NCI-H1092 treated with DMSO at 0.1 percent for 48 hours (cell line): Measurements from ENCODE around the gene KRT32.

Experiments
- DNase-seq: peaks from one replicate; lab custom pipeline; 2025; lab: John Stamatoyannopoulos, UW

KRT32 gene

DNA sequence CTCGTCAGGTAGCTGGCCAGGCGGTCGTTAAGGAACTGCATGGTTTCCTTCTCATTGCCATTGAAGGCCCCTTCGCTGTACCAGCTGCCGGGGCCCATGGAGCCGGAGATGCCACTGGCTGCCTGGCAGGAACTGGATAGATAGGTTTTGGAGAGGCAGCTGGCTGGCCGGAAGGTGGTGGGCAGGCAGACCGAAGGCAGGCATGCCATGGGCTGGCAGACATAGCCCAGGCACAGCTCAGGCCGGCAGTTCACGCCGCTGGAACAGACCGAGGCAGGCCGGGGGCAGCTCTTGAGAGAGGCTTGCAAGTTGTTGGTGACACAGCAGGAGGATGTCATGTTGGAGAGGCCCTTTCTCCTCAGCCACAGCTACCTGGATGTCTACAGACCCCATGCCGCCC, at the start of gene KRT32:
TSS of gene KRT32 (minus strand) at position 399 of the 400 bp plus-strand sequence. CDS start at position 338, 61 bp downstream.
- no peak for DNase-seq

DNA sequence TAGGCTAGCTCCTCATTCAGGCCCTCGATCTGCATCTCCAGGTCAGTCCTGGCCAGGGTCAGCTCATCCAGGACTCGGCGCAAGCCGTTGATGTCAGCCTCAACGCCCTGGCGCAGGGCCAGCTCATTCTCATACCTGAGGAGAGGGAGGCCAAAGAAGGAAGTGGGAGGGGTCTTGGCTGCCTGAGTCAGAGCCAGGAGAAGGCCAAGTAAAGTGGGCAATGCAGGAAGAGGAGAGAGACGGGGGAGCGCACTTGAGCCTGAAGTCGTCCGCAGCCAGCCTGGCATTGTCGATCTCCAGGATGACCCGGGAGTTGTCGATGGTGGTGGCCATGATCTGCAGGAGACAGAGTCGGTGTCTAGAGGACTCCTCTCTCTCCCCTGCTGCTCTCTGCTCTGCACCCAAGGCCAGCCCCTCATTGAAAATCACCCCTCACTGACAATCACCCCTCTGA, 49.7 kb upstream of the KRT32 start:
- no peak for DNase-seq

DNA sequence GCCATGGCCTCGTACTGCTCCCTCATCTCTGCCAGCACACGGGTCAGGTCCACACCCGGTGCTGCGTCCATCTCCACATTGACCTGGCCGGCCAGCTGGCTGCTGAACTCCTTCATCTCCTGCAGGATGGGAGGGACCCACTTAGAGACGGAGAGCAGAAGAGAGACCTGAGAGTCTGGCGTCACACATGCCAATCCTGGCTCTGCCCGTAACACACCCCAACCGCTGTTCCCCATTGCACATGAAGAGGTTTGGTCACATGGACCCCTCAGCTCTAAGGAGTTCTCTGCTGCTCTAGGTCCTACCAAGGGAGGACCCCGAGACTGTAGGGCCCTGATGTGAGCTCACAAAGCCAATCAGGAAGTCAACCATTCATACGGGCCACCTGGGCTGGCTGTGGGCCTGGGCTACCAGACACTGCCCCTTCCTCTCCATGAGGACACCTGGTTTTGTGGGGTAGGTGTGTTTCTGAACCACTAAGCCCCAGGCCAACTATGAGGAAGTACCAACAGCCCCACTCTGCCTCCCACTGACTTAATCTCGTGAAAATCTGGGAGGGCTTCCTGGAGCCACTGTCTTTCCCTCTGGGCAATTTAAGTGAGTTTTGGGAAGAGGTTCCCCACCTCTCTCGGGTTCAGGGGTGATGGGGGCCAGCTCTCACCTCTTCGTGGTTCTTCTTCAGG, 49.1 kb upstream of the KRT32 start:
- no peak for DNase-seq

DNA sequence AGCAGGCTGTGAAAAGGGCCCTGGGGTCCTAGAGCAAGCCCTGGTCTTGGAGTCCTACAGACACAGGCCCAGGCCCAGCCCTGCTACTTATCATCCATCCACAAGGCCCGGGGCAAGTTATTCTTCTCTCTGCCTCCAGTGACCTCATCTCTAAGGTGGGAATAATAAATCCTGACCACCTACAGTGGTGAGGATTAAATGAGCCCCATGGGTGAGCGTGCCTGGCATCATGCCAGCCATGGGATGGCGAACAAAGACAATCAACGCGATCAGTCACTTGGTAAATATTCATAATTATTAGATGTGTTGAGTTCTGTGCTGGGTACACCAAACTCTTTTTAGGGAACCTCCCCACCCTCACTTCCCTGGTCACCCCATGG, 46.0 kb upstream of the KRT32 start:
- DNase-seq: no peak

DNA sequence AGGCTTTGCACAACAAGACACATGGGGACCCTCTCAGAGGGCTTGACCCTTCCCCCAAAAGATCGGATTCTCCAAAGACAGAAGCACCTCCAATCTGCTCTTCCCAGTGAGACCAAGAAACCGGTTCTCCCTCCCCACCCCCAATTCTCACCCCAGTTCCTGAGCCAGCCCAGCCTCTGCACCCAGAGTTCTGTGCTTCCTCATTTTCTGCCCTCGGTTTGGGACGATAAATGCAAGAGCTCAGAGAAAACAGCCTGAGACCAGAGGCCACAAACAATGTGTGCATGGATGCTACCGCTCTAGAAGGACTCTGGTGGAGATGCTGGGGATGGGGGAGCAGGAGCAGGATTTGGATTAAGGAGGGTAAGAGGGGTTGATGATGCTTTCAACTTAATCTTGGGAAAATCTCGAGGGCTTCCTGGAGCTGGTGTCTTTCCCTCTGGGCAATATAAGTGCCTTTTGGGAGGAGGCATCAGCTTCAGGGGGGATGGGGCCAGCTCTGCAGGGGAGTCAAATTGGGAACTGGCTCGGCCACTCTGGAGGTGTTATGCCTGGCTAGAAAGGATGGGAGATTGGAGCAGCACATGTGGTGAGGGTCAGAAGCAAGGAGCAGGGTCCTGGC, 45.5 kb upstream of the KRT32 start:
- no peak for DNase-seq

DNA sequence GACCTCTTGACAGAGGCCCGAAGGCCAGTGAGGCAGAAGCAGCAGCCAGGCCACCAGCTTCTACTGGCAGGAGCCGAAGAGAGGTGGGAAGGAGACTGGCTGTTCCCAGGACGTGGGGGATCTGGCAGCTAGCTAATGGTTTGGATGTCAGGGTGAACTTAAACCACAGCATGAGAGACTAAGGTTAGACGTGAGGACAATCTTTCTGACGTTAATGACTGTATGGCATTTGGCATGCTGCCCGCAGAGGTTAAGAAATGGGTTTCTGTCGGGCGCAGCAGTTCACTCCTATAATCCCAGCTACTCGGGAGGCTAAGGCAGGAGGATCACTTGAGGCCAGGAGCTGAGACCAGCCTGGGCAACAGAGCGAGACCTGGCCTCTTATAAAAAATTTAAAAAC, 44.5 kb upstream of the KRT32 start:
- no peak for DNase-seq

DNA sequence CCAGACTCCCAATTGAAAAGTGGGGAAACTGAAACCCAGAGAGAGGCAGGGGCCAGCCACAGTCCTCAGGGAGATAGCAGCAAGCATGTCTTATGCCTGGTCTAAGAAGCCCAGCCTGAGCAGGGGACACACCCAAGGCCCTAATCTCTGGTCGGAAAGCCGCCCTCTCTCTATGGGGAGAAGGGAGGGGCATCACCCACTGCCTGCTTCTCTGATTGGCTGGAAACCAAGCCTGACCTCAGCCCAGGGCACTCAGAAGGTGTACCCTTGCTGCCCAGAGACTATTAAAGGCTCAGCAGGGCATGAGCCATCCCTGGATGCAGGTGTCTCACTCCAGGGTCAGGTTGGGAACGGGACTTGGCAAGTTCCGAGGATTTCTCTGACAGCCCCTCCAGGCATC, 43.9 kb upstream of the KRT32 start:
- DNase-seq: no peak

DNA sequence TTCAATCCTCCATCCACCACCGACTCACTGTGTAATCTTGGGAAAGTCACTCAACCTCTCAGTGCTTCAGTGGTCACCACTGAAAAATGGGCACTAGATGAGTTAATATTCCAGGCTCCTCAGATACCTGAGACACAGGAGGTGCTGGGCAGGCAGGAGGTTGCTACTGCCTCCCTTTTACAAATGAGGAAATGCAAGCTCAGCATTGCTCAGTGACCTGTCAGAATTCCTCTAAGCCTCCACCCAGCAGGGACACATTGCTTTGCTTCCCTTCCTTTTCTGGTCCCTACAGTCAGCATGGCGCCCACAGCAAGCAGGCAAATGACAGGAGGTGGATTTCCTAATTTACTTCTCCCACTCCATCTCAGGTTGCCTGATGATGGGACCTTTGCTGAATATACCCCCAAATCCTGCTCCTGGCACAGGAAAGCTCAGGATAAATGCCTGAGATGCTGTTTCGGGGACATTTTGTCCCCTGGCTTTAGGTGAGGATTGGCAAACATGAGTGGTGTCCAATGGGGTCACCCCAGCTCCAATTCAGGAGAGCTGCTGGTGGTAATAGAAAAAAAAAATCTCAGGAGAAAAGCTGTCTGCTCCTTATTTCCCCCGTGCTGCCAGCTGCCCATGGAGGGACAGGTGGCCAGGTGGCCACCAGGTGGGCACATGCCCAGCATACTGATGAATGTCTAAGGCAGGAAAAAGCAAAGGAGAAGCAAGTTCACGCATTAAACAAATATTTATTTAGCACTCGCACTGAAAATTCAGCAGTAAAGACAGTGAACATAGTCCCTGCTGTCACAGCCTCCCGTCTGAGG, 43.3 kb upstream of the KRT32 start:
- no peak for DNase-seq

DNA sequence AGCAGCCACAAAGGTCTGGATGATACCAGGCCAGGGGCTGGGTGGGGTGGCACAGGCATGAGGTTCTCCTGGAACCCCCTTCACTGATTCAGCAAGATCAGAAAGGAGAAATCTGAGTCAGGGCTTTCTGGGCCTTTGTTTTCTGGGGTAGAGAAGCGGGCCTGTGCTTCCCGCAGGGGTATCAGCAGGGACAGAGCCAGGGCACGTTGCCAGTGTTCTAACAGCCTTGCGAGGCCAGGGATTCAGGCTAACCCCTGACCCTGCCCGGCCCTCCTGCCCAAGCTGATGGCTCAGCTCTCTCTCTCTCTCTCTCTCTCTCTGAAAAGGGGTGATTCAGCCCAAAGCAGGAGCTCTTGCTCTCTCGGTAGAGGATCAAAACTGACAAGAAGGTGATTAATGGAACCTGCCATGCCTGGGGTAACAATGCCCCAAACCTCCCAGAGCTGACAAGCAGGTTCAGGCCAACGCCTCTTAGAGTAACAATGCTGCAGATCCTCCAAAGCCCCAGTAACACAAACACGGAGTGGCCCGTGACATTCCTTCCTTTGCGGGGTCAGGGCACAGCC, 40.2 kb upstream of the KRT32 start:
- no peak for DNase-seq

DNA sequence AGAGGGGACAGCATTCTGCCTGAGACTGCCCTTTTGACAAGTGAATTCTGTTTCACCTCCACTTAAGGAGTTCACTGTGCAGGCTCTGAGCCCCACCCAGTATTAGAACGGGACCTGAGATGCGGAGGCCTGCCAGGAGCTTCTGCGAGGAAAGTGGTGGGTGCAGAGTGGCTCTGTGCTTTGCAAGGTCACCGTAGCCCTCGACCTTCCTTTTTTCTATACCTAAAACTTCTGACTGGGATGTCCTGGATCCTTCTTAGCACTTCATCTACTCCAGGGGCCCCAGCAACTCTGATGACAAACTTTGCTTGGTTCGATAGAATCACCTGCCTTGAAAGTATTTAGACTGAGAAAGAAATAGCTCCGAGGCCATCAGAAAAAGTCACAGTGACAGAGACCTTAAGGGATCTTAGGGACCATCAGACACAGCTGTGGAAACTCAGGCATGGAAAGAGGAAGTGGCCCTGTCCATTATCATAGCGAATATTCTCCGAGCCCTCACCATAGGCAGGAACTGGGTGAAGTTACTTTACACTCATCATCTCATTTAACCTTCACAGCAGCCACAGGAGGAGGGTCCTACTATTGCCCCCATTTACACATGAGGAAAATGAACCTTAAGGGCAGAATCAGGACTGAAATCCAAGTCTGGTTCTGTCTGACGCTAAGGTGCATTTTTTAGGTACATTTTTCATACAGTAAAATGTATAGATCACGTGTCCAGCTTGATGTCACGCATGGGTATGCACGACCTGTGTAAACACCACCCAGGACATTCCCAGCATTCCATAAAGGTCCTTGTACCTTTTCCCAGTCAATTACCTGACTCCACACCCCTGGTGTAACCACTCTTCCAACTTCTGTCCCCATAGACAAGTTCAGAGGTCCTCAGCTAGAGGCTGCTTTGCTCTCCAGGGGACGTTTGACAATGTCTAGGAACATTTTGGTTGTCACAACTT, 38.9 kb upstream of the KRT32 start:
- no peak for DNase-seq

DNA sequence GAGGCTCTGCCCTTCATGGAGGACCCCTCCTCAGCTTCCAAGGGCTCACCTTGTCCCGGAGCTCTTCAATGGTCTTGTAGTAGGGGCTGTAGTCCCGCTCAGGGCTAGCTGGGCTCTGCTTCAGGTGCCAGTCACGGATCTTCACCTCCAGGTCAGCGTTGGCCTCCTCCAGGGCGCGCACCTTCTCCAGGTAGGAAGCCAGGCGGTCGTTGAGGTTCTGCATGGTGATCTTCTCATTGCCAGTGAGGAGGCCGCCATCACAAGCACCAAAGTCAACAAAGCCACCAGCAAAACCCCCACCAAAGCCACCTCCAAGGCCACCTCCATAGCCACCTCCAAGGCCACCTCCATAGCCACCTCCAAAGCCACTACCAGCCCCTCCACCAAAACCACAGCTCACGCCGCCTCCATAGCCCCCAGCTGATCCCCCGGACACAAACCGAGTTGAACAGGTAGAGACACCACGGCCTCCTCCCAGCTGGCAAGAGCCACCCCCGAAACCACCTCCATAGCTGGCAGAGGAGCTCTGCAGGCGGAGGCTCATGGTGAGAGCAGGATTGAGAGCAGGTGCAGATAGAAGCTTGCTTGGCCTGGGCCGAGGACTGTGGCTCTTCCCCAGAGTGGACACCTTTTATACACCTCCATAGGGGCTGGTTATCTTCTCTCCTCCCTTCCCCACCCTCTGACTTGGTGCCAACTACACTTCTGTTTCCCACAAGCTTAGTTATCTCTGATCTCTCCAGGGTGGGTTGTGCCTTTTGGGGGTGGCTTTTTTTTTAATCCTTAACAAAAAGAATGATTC, 38.0 kb upstream of the KRT32 start, which contains the start of gene KRT13:
TSS of gene KRT13 (minus strand) at position 606 of the 802 bp plus-strand sequence. CDS start at position 544, 62 bp downstream.
- DNase-seq: no peak

DNA sequence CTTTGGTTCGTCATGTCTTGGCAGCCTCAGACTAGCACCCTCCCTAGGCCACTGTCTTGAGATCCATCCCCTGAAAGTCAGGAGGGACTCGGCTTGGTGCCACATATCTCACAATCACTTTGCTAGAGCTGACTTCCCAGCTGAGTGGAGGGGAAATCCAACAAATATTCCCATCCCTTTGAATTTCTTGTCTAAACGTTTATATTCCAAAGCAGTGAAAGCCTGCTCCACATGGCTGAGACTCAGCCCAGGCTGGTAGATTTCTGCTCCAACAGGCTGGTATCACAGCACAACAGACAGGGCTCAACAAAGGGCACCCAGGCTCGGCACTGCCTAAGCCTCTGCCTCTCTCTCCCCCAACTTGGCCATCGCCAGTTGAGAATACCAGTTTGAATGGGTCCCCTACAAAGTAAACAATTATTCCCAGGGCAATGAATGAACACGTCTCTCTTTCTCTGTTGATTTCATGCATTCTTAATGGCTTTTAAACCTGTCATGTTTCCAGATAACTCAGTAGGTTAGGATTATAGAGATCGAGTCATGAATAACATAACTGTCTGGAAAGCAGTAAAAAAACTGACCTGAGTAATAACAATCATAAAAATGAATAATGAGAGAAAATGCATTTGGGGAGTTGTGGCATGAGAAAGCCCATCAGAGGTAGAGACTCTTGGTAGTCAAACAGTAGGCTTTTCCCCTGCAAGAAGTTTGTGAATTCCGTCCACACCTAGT, 37.2 kb upstream of the KRT32 start:
- peak; percentile 10 for DNase-seq

DNA sequence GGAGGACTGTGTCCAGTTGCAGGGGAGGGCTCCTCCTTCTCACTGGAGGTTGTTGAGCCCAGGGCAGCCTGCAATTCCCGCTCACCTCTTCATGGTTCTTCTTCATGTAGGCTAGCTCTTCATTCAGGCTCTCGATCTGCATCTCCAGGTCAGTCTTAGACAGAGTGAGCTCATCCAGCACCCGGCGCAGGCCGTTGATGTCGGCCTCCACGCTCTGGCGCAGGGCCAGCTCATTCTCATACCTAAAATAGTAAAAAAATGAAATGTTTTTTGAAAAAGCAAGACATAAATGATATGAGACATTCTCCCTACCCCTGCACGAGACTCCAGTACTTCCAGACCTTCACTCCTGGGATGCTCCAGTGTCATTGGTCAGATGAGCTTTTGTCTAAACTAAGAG, 36.0 kb upstream of the KRT32 start:
- no peak for DNase-seq

DNA sequence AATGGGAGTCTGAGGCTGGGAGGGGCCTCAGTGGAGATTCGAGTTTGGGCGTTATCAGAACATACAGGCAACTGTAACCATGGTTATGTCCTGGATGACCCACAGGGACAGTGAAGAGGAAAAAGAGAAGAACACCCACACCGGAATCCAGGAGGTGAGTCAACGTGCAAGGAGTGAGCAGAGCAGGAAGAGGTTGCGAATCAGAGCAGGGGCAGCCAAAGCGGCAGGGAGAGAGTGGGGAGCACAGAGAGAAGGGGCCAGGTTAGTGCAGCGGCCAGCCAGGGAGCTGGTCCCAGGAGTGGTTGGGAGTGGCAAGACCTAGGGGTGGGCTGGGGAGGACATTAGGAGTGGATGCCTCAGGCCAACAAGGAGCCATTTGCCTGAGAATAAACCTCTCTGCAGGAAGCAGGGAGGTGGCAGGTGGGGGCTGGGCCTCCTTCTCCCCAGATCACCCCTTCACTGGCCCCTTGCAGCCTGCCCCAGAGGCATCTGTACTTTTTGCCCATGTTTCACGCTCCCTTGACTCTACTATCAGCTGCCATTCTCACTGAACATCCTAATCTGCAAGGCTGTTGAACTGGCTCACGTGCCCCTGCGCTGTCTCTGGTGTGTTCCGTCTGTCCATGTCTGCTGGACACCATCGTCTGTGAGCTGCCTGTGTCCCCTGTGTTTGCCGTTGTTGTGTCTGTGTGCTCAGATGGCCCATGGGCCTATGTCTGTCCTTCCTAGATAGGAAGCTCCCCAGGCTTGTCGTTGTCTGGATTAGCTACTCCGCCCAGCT, 33.1 kb upstream of the KRT32 start:
- DNase-seq: no peak

DNA sequence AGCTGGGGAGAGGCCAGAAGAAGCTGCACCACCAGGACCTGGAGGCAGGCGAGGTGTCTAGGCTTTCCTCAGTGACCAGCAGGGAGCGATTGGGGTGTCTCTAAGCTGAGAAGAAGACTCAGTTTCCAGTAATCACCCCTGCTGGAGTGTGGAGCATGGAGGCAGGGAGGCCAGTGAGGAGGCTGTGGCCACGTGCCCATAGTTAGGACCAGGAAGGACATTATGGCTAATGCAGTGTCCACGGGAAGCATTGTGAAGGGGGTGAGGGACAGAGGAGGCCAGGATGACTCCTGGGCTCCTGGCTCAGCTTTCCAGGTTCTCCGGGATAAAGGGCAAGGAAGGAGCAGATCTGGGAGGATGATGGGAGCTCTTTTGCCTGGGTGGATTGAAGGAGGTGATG, 32.5 kb upstream of the KRT32 start:
- no peak for DNase-seq

DNA sequence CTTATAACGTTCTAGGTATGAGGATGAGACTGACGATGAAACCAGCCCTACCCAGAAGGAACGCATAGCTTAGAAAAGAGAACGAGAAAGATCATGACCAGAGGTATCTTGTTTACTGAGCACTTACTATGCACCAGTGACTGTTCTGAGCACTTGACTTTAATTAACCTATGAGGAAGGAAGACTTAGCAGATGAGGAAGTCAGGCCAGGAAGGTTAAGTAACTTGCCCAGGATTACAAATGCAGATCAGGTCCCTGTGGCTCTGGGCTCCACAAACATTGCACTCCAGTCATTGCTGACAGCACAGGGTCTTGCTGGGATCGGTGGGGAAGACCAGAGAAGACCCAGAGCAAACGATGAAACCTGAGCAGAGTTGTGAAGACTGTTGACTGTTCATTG, 31.1 kb upstream of the KRT32 start:
- DNase-seq: no peak

DNA sequence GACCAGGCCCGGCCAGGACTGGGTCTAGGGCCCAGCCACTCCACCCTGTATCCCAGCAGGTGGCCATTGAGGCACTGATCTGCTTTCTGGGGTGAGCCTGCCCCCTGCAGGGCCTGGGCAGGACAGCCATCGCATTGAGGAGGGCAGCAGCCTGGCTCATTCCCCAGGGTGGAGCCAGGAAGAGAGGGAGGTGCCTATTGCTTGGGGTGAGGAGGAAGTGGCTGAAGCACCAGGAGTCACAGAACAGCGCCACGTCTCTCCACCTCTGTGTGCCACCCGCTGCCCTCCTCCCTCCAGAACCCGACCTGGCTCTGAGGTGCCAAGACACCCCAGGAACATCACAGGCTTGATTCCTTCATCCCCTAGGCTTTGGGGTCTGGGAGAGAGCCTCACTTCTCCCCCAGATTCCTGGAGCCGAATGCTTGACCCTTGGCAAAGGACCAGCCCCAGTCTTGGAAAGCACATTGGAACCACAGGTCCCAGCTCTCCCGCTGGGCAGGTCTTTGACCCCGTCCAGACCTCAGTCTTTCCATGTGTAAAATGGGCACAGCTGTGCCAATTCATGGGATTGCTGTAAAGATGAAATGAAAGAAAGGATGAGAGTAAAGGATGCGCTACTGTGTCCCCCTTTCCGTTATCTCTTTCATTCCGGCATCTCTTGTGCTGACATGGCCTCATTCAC, 29.8 kb upstream of the KRT32 start:
- DNase-seq: peak; percentile 65

DNA sequence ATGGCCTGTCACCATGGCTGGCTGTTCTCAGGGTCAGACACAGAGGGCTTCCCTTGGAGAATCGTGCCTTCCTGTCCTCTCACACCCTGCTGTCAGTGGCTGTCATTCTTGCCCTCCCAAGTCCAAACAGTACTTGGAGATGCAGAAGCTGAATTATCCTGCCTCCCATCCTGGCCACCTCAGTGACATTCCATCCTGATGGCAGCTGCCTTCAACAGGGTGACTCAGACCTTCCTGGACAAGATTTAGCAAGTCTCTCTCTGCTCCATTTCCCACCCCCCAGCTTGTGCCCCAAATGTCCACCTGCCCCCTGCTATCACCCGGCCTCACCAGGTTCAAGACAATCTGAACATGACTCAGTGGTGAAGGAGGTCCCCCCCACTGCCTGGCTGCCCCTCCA, 27.3 kb upstream of the KRT32 start:
- DNase-seq: no peak

DNA sequence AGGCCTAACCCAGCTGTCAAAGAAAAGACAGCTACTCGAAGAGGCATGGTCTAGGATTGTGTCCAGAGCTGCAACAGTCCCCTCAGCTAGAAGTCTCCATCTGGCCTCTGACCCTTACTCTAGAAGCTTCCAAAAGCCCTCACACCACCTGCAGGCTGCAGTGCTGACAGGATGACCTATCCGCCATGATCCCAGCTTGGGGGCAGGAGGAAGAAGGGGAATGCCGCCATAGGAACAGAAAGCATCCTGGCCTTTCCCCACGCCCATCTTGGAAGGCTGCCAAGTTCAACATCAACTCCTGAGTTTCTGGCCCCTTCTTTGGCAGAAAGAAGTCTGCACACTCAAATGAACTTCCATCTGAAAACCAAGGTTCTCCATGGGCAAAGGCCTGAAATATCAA, 25.6 kb upstream of the KRT32 start:
- DNase-seq: peak; percentile 24
